Smooth muscle cell (in vitro differentiated cells): ENCODE data around the gene IL4I1. TPM values are rescaled to one million over a fixed set of nuclear protein-coding genes. Genes with fewer than 3 reads are reported as not detected.

Experiments
- DNase-seq: peaks from one replicate; lab custom pipeline; 2025; ENCODE audit not compliant: unreplicated experiment; lab: John Stamatoyannopoulos, UW
- H2AFZ ChIP-seq: fragments of 200-600 bp; sonication (generic); 2 replicates; pipeline ENCODE4 v1.6.0; 2016; ENCODE audit warnings: antibody characterized with exemption, low read depth, mild to moderate bottlenecking
- H3F3A ChIP-seq: fragments of 200-600 bp; sonication (generic); 2 replicates; pipeline ENCODE4 v1.6.0; 2017; ENCODE audit warnings: antibody characterized with exemption, low read depth
- H3K27ac ChIP-seq: fragments of 200-600 bp; sonication (generic); 2 replicates; pipeline ENCODE4 v1.5.1; 2016; ENCODE audit warnings: low read depth, mild to moderate bottlenecking
- H3K27me3 ChIP-seq: fragments of 200-600 bp; sonication (generic); 2 replicates; pipeline ENCODE4 v1.6.1; 2016; ENCODE audit warnings: low read depth, mild to moderate bottlenecking
- H3K36me3 ChIP-seq: fragments of 200-600 bp; sonication (generic); 2 replicates; pipeline ENCODE4 v1.5.1; 2016; ENCODE audit warnings: low read depth
- H3K4me1 ChIP-seq: fragments of 200-600 bp; sonication (generic); 2 replicates; pipeline ENCODE4 v1.5.1; 2016; ENCODE audit warnings: low read depth
- H3K4me2 ChIP-seq: fragments of 200-600 bp; sonication (generic); 2 replicates; pipeline ENCODE4 v1.6.0; 2016; ENCODE audit warnings: mild to moderate bottlenecking
- H3K4me3 ChIP-seq: fragments of 200-600 bp; sonication (generic); 2 replicates; pipeline ENCODE4 v1.5.1; 2016; ENCODE audit warnings: mild to moderate bottlenecking
- H3K79me2 ChIP-seq: fragments of 200-600 bp; sonication (generic); 2 replicates; pipeline ENCODE4 v1.6.0; 2016; ENCODE audit warnings: low read depth, mild to moderate bottlenecking
- H3K9ac ChIP-seq: fragments of 200-600 bp; sonication (generic); 2 replicates; pipeline ENCODE4 v1.6.0; 2016; ENCODE audit warnings: low read depth
- H3K9me3 ChIP-seq: fragments of 200-600 bp; sonication (generic); replicated peaks from 2 replicates; pipeline ENCODE4 v1.5.1; 2016; ENCODE audit warnings: low read depth
- H4K20me1 ChIP-seq: fragments of 200-600 bp; sonication (generic); 2 replicates; pipeline ENCODE4 v1.6.0; 2016; ENCODE audit warnings: low read depth
- CTCF ChIP-seq: fragments of 200-600 bp; sonication (generic); IDR thresholded peaks from 2 replicates; pipeline ENCODE4 v1.5.1; 2017; ENCODE audit warnings: borderline replicate concordance, mild to moderate bottlenecking, antibody characterized with exemption; ENCODE audit not compliant: insufficient read depth, poor library complexity, severe bottlenecking
- WGBS: methylation state at CpG from one replicate; pipeline ENCODE4 v1.1.7; 2016; ENCODE audit warnings: low lambda C conversion rate; 5-methylcytosine and 5-hydroxymethylcytosine counted together
- polyA plus RNA-seq: library from polyadenylated mRNA; unstranded; fragments of >200 nt; fragmentation: Nextera tagmentation; extraction: Ambion mirVana; gene quantifications from 2 replicates; pipeline ENCODE4 v1.2.1, GENCODE V29; 2016
- total RNA-seq: library from RNA; depleted of rRNA; stranded (reverse); fragments of >200 nt; gene quantifications from 2 replicates; pipeline ENCODE4 v1.2.3, GENCODE V29; 2014

IL4I1 gene
- total and polyA plus RNA-seq, 2 experiments from 2014 or later: 1.3 TPM; not detected in 1

- no peak overlapping the region for H3K9ac ChIP-seq
- no peaks in the 10 kb centered on the region for H3K9me3 ChIP-seq
- peaks cover 12% of the 10 kb centered on the region for H3F3A ChIP-seq
- H3K27me3 ChIP-seq: no peaks in the 10 kb centered on the region
- peak overlapping the region; percentile 33 for H3K27ac ChIP-seq
- peaks cover 41% of the 10 kb centered on the region for H3K79me2 ChIP-seq
- H3K4me2 ChIP-seq: no peak overlapping the region
- peaks cover 13% of the 10 kb centered on the region for H3K4me1 ChIP-seq
- TF ChIP-seq CTCF: no peak
- H3K36me3 ChIP-seq: no peaks in the 10 kb centered on the region
- H3K4me3 ChIP-seq: no peak overlapping the region
- no peak overlapping the region for H2AFZ ChIP-seq
- H4K20me1 ChIP-seq: peaks cover 28% of the 10 kb centered on the region
- DNase-seq: no peak
- WGBS: 96% methylated on average over 3 of the region's 3 CpGs
Measured at GRCh38 chr19:49848938-49849337, 47.7 kb downstream of the IL4I1 start.

GRCh38 chr19:49847731-49848696 lies 48.7 kb downstream of the IL4I1 start:
- Histone ChIP-seq H3K4me2 (no peak overlapping the region), H3K4me1 (peaks cover 11% of the 10 kb centered on the region), H3K27ac (peak overlapping the region; percentile 33), H3K79me2 (peaks cover 32% of the 10 kb centered on the region), H3K9ac (no peak overlapping the region), H3K36me3 (no peaks in the 10 kb centered on the region), H2AFZ (no peak overlapping the region), H3K4me3 (no peak overlapping the region), H3K27me3 (no peaks in the 10 kb centered on the region), H3F3A (peaks cover 12% of the 10 kb centered on the region), H3K9me3 (no peaks in the 10 kb centered on the region), H4K20me1 (peaks cover 19% of the 10 kb centered on the region)
- 73% methylated on average over 10 of the region's 10 CpGs for WGBS
- no peak for TF ChIP-seq CTCF
- DNase-seq: no peak

- H3K9ac ChIP-seq: no peak overlapping the region
- H3K4me1 ChIP-seq: no peaks in the 10 kb centered on the region
- no peaks in the 10 kb centered on the region for H3K9me3 ChIP-seq
- H3K36me3 ChIP-seq: no peaks in the 10 kb centered on the region
- WGBS: 95% methylated on average over 5 of the region's 5 CpGs
- H3K79me2 ChIP-seq: peaks cover 16% of the 10 kb centered on the region
- no peak overlapping the region for H3K4me3 ChIP-seq
- H3K27ac ChIP-seq: no peak overlapping the region
- peaks cover 5% of the 10 kb centered on the region for H4K20me1 ChIP-seq
- no peak overlapping the region for H2AFZ ChIP-seq
- no peak for TF ChIP-seq CTCF
- no peak for DNase-seq
- H3F3A ChIP-seq: peaks cover 6% of the 10 kb centered on the region
- no peak overlapping the region for H3K4me2 ChIP-seq
- no peaks in the 10 kb centered on the region for H3K27me3 ChIP-seq
Measured at GRCh38 chr19:49846408-49846807, 50.3 kb downstream of the IL4I1 start.
